Measurements from ENCODE around the gene BCDIN3D.
A peak's percentile ranks its signal among the peaks of the same experiment; 100 is the strongest.

The BCDIN3D gene

DNA sequence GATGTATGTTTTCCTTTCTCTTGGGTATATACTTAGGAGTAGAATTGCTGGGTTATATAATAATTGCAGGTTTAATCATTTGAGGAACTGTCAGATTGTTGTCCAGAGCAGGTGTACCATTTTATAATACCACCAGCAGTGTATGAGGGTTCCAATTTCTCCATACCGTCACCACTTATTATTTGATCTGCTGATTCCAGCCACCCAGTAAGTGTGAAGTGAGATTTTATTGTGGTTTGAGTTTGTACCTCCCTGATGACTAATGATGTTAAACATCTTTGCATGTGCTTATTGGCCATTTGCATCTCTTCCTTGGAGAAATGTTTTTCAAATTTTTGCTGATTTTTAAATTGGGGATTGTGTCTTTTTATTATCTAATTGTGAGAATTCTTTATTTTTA lies 29.8 kb downstream of the BCDIN3D start:
- DNase-seq = no peak

DNA sequence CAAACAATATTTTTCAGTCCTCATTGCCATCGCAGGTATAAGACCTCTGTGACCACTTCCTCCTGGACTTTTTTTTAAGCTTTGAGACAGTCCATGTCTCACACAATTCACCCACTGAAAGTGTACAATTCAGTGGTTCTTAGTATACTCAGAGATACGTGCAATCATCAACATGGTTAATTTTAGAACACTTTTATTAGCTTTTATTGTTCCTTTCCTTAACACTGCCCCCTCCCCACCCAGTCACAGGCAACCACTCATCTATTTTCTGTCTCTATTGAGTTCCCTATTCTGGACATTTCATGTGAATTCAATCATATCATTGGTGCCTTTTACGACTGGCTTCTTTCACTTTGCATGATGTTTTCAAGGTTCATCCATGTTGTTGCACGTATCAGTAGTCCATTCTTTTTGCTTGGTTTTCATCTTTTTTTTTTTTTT lies 30.9 kb downstream of the BCDIN3D start:
- DNase-seq = no peak

DNA sequence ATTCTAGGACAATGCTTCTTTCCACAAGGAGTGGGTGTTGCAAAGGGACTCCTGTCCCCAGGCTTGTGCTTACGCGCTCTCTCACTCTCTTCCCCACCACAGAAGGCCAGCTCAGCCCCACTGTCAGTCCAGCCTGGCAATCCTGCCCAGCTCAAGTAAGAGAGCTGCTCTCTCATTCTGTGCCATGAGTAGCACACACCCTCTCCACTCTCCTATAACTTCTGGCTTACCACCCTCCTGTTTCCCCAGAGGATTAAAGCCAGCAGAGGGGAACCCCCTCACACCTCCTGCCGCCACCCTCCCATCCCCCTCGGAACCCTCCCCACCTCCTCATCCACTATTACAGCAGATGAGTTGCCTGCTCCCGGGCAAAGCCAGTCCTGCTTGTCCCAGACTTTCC lies 31.8 kb downstream of the BCDIN3D start:
- no peak for DNase-seq

DNA sequence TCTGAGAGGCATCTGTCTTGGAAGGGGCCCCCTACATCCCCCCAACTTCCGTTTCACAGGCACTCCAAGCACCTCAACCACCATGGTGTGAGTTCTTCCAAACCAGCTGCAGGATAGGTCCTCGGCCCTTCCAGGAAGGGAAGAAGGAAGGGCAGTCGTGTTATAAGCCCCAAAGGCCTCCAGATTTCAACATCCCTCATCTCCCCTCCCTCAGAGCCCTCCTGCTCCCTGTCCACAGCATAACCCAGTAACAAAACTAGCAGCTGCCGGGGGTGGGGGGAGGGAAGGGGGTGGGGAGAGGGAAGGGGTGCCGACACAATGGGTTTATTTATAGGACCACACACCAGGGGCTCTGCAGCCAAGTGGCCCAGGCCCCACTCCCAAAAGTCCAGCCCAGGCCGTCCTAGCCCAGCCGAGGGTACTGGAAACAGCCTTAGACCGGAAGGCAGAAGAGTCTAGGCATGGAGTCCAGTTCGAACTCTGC lies 33.0 kb downstream of the BCDIN3D start:
- DNase-seq = no peak

DNA sequence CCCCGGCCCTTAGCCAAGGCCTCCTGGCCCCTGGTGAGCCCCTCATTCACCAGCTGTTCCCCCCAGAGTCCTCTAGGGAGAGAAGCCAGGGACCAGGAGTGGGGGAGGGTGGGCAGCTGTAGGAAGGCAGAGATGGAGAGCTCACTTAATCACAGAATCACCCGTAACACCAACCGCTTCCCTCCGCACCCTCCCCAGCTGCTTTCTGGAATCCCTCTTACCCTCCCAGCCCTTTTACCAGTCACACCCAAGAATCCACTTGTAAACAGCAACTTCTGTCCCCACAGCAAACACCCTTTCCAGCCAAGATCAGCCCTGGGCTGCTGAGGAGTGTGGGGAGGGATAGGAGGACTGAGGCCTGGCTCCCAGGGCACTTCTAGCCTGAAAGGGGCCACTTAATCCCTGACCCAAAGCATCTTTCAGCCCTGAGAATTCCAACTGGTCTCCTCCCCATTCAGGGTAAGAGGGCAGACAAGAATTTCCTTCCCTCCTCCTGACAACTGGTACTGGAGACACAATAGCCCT lies 33.5 kb downstream of the BCDIN3D start:
- no peak for DNase-seq

DNA sequence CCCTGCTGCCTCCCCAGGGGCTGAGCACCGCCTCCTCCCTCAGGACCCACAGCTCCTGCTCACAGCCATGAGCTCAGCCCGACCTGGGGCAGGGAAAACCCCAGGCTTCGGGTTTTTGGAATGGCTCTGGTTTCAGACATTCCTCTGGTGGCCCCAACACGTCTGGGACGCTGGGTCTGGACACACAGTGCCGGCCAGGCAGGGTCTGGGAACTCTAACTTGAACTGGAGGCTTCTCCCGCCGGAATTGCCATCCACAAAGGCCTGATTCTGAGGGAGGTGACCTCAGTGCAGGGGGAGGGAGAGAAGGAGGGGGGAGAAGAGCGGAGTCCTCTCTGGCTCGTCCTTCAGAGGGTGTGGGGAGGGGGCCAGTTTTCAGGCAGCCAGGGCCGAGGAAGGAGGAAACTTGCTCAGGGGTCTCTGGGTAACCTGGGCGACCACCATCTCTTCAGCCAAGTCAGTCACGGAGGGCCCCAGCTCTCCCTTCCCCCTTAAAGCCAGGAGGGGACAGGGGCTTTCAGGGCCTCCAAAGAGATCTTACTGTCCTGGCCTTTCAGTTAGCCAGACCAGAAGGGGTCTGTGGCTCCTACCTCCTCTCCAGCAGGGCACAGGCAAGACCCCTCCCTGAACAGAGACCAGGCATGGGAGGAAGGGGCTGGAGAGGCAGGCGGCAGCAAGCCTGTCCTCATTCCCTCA lies 34.1 kb downstream of the BCDIN3D start:
- DNase-seq = no peak

DNA sequence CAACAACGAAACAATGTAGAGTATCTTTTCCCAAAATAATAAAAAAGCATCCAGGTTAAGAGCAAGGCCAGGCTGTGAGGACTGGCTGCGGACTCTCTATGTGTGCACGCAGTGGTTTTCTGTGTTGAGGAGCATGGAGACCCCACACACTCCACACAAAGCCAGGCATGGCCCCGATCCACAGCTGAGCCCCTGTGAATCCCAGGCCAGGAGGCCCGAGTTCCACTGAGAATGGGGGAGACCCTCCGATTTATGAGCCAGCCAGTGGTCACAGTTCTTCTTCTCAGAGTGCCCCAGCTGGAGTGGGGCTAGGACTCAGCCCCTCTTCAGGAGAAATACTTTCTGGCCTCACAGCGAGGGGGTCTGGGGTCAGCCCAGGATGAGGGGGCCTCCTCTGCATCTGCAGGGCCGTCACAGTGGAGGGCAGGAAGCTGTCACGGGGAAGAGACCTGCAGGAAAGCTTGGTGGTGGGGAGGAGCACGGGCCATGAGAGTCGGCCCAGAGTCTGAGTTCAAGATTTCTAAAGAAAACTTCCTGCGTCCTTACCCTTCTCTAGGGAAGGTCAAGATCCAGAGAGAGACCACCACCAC lies 34.8 kb downstream of the BCDIN3D start:
- no peak for DNase-seq

DNA sequence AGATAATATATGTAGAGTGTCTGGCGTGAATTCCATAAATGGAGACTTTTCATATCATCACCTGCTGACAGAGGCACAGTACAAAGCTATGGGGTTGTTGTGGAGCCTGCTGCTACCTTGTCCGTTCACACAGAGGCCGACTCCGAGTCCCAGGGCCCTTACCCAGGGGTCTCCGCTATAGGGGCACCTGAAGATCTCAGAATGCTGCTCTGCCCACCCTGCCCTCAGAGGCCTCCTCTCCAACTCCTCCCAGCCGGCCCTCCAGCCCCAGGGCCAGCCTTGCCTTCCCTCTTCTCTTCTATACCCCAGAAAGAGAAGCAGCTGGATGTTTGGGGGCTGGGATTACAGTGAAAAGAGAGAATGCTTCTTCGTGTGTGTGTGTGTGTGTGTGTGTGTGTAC lies 36.0 kb downstream of the BCDIN3D start:
- DNase-seq = no peak

DNA sequence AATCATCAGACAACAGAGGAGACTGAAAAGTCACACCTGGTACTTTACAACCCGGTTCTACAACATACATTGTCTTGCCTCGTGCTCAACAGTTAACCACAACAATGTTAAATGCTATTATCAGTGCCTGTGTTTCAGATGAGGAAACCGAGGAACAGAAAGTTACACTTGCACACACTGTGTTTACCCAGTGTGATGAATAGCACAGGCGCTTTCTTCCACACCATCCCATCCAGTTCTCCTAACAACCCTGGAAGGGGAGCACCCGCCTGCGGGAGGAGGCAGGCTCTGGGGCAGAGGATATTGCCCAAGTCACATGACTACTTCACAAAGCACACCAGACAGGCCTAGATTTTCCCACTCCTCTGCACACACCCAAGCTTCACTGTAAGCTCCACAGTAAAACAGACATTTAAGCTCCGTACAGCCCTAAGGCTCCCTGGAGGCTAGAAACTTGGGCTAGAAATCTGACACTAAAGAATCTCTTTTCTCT lies 36.5 kb downstream of the BCDIN3D start:
- no peak for DNase-seq

DNA sequence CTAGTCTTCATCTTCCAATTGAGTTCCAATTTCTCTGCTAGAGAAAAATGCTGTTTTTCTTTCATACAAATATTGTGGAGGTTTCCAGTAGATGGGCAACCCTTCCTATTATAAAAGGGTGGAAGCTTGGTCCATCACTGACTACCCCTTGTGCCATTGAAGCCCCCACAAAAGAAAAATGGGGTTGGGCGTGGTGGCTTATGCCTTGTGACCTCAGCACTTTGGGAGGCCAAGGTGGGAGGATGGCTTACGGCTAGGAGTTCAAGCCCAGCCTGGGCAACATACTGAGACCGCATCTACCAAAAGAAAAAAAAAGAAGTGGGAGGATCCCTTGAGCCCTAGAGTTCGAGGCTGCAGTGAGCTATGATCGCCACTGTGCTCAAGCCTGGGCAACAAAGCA lies 37.5 kb downstream of the BCDIN3D start:
- no peak for DNase-seq

DNA sequence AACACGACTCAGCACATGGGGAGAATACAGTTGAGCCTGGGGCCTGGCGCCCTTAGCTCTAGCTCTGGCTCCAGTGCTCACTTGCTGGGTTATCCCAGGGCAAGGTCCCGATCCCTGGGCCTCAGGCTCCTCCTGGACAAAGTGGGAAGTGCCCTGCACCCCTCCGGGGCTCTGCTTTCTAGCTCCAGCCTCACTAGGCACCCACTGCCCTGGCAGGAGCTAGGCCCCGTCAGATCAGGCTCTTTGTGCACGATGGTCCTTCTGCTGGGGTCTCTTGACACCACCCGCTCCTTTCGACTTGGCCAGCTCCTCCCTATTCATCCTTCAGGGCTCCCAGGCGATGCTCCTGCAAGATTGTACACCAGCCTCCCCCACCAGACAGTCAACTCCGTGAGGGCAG lies 38.1 kb downstream of the BCDIN3D start:
- no peak for DNase-seq

DNA sequence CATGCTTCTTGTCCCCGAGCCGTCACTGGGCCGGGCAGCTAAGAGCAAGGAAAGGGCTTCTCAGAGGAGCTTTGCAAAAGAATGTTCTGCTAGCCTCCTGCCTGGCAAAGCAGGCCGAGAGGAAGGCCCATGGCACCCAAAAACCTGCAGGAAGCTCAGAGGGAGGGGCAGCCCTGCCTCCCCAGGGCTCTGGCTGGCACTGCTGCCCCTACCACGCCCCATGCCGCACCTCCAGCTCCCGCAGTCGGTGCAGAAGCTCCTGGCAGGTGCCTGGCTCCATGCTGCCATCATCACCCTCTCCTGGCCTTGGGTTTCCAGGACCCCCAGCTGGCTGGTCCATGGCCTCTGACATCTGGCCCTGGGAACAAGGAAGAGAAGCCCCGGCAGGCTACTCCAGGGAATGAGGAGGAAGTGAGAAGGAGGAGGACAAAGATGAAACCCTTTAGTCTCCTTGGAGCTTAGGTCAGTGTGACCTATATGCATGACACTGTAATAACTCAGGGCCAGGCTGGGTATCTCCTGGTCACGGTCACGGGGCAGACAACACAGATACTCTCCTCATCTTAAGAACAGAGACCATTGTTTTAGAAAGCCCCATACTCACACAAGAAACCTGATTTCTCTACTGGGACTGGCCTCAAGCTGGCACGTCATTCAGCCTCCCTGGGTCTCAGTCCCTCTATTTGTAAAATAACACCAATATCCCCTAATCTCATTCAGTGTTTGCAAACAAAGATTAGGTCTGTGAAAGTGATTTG lies 39.0 kb downstream of the BCDIN3D start:
- DNase-seq = no peak

DNA sequence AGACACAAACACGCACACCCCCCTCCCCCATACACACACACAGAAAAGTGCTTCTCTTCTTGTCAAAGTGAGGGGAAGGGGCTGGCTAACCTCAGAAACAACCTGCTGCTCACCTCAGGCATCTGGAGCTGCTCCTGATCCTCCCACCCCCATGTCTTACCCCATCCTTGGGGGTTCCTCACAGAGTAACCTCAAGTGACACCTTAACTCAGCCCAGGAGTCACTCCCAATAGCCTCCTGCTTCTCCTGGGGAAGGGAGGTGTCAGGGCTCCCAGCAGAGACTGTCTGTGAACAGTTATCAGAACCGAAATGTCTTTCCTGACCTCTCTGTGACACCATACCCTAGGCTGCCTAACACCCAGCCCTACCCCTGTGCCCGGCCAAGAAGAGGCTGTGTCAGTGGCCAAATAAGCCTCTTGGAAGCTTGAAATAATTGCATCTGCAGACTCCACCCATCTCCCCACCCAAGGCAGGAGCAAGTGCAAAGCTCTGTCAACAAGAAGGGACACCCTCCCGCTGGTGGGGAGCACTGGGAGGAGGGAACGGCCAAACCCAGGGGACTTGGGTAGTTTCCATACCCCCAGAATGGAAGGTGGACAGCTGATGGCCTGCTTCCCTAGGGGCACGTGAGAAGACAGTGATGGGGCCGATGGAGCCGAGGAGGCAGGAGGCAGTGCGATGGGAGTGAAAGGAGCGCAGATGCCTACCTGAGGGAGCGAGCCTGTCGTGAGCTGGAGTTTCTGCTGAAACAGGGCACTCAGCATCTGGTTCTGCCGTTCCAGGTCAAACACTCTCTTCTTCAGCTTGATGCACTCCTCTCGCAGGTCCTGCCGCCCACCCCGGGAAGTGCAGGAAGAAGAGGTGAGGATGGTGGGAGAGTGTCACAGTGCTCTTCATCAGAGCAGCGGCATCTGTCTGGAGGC lies 41.5 kb downstream of the BCDIN3D start:
- no peak for DNase-seq

DNA sequence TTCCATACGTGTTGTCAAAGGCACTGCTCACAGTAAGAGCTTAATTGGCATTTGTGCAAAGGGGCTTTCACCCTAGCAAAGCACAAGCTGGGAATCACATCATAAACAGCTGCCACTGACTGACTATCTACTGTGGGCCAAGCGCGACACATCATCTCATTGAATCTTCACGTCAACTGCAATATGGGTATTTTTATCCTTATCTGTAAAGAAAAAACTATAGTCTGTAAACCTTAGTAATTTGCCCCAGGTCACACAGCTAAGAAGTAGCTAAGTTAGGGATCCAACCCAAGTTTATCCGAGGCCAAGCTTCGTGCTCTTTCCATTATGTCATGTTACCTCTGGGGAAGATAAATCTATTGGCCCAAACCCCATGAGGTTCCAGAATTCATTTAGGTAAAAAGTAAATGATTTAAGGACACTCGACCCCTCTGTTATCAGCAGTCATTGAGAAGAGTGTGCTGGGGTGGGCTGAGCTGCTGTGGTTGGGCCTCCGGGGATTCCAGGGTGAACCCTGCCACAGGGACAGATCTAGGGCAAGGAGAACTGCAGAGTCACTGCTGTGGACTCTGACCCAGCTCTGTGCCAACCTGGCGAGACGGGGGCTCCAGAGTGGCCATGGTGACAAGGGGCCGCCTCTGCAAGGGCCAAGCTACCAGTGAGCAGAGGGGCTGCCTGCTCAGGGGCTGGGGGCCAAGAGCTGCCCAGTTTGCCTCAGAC lies 42.3 kb downstream of the BCDIN3D start:
- DNase-seq = no peak

DNA sequence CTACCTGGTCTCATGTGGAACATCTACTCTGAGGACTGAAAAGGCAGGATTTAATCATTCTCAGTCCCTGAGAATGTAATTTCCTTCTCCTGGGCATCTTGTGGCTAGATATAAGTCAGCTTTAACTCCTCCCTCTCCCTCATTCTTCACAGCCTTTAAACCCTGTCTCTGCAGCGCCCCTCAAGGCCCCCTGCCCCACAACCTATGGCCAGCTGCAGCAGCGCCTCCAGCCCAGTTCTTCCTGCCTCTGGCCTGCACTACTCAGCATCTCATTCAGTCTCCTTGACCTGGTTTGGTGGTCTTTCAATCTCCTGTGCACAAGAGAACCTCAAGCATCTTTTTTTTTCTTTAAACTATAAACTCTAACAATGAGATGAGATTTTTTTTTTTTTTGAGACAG lies 44.0 kb downstream of the BCDIN3D start:
- DNase-seq = no peak

DNA sequence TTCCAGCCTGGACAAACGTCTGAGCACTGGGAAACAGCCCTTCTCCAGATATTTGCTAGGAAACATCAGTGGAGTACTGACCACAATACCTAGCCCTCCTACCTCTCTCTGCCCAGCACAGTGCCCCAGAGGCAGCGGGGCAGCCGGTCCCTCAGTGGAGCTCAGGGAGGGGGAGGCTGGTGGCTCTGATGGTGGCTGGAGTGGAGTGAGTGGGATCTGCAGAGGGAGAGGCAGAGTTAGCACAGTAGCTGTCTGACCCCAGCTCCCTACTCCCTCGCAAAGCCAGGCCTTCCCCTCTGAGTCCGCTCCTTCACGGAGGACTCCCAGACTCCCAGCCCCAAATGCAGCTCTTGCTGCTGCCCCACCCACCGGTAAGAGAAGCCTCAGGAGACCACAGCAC lies 44.7 kb downstream of the BCDIN3D start:
- no peak for DNase-seq

DNA sequence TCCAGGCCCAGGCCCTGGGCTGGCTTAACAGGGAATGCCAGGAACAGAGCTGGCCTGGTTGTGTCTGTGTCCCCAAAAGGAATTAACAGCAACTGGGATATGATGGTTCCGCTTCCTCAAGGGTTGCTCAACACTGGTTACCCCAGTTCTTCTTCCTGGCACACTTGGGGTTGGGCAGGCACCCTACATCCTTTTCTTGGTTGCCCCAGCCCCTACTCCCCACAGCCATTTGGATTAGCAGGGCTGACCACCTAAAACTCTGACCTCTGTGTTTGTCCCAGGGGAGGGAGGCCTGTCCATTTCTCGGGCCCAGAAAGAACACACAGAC lies 45.5 kb downstream of the BCDIN3D start:
- peak in 1 of 2 donors; percentile 12 for DNase-seq

DNA sequence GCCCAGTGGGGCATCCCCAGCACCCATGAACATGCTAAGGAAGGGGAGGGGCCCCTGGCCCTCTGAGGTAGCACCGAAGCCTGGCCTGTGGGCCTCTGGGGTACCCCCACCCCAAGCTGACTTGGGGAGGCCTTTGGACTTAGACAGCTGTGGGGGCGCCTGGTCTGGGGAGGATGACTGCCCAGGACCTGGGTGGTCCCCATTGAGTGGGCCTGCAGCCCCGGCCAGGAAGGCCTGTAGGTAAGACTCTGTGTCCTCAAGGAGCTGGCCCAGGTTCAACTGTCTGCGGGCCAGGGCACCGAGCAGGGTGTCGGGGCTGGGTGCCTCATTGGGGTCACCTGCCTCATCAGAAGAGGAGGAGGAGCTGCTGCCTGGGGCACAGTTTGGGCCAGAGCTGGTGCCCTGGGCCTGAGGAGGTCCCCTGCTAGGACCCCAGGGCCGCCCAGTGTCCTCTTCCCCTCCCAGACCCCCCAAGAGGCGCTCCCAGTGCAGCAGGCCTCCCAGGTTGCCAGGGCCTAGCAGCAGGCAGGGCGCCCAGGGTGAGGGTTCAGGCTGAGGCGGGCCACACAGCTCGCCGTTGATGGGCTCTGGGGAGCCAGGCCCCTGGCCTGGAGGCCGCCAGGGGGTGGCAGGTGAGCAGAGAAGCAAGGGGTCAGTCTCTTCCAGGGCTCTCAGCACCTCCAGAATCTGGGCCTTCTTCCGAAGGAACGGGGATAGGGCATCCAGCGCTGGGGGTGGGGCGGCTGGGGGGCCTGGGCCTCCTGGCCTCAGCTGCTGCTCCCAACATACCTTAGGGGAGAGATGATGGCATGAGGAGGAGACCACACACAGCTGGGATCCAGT lies 46.1 kb downstream of the BCDIN3D start:
- no peak for DNase-seq

DNA sequence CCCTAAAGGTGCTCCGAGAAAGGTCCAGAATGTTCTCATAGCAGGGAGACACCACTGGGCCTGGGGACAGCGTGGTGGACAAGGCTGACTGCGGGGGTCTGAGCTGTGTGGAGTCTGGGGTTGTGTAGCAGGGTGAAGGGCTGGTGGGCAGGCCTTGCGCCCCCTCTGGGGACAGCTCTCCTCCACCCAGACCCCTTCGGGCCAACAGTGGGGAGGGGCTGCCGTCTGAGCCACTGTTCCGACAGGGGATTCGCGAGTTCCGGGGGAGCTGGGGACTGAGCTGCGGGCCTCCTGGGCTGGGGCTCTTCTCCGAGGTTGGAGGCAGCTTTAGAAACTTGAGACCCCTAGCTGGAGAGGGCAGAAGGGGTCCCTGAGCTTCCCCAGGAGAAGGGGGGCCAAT lies 46.8 kb downstream of the BCDIN3D start:
- no peak for DNase-seq

DNA sequence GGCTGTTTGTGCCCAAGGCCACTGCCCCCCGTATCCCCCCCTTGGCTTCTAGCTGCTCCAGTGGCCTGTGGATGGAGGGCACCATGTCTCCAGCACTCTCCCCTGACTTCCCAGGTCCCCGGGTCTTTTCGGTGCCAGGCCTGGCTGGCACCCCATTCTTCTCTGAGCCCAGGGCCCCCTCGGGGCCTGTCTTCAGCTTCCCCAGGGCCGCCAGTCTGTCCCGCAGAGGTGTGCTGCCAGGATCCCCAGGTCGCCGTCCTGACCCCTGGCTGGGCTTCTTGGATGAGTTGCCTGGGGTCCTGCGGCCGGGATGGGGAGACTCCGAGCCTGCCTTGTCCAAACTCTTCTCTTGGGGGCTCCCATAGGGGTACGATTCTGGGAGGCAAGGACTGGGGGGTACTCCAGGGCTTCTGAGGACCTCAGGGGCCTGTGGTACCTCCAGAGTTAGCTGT lies 47.2 kb downstream of the BCDIN3D start:
- DNase-seq = no peak

All from CD4-positive, alpha-beta T cell treated with Interleukin-1 beta for 1 hour (primary cell).